K562 (cell line): ENCODE data around the gene PLTP. TPM values are rescaled to one million over a fixed set of nuclear protein-coding genes. Genes with fewer than 3 reads are reported as not detected.

ENCODE experiments used
- BCOR ChIP-seq: fragments of 450-650 bp; IDR thresholded peaks from 2 replicates; pipeline ENCODE4 v1.6.1; 2016
- C11orf30 ChIP-seq: fragments of 450-650 bp; IDR thresholded peaks from 2 replicates; pipeline ENCODE4 v1.6.1; 2016; ENCODE audit warnings: low read depth, mild to moderate bottlenecking
- CHD2 ChIP-seq: IDR thresholded peaks from 2 replicates; pipeline ENCODE4 v1.6.1; 2011; ENCODE audit warnings: low read depth, low read length
- GATAD2A ChIP-seq: fragments of 450-650 bp; IDR thresholded peaks from 2 replicates; pipeline ENCODE4 v1.6.1; 2017
- GTF2B ChIP-seq: IDR thresholded peaks from 2 replicates; pipeline ENCODE4 v1.6.1; 2011; ENCODE audit not compliant: insufficient read length; ENCODE audit errors: extremely low read depth
- KAT7 ChIP-seq: sonication (generic); formaldehyde crosslinking; IDR thresholded peaks from 2 replicates; pipeline ENCODE4 v1.8.0; 2022; ENCODE audit warnings: missing genetic modification reagents, mild to moderate bottlenecking, borderline replicate concordance
- MLLT1 ChIP-seq, 2 experiments: fragments of 450-650 bp; IDR thresholded peaks; 2 replicates each; pipeline ENCODE4 v1.6.1; 2016
- MTA1 ChIP-seq: fragments of 450-650 bp; IDR thresholded peaks from 2 replicates; pipeline ENCODE4 v1.6.1; 2017; ENCODE audit warnings: borderline replicate concordance
- MYC ChIP-seq, 2 experiments: fragments of 250-450 bp in 1 of 2; sonication (Bioruptor Pico) in 1 of 2; IDR thresholded peaks; 2 replicates each; pipeline versions ENCODE4 v1.5.1 to v1.6.1; 2012 to 2021; ENCODE audit warnings: low read depth in 2 of 2, borderline replicate concordance in 1 of 2, improper control_type of control experiment in 1 of 2, low read length in 1 of 2, mild to moderate bottlenecking in 1 of 2, moderate library complexity in 1 of 2
- NFYB ChIP-seq: IDR thresholded peaks from 2 replicates; pipeline ENCODE4 v1.6.1; 2011; ENCODE audit warnings: mild to moderate bottlenecking, moderate library complexity; ENCODE audit not compliant: insufficient read length; ENCODE audit errors: extremely low read depth
- POLR2AphosphoS5 ChIP-seq: IDR thresholded peaks from 2 replicates; pipeline ENCODE4 v1.6.1; 2011; ENCODE audit warnings: mild to moderate bottlenecking, low read depth, low read length, moderate library complexity; ENCODE audit not compliant: control insufficient read depth, insufficient read depth
- POLR2B ChIP-seq: fragments of 450-650 bp; IDR thresholded peaks from 2 replicates; pipeline ENCODE4 v1.6.1; 2018; ENCODE audit warnings: low read depth; ENCODE audit not compliant: partially characterized antibody
- SIN3A ChIP-seq, 2 experiments: fragments of 150-350 bp in 1 of 2; IDR thresholded peaks; 2 replicates each; pipeline ENCODE4 v1.6.1; 2011 to 2016; ENCODE audit warnings: borderline replicate concordance in 2 of 2, low read depth in 2 of 2, low read length in 2 of 2, mild to moderate bottlenecking in 2 of 2, moderate library complexity in 2 of 2; ENCODE audit not compliant: control insufficient read depth in 1 of 2
- SMAD3 ChIP-seq: fragments of 450-650 bp; formaldehyde crosslinking; conservative IDR thresholded peaks from 2 replicates; pipeline ENCODE4 v1.4.0; 2020; ENCODE audit warnings: mild to moderate bottlenecking
- SRF ChIP-seq, 2 experiments: fragments of 250-450, 450-650 bp in 1 of 2; sonication (Bioruptor Pico) in 1 of 2; sonication (generic) in 1 of 2; formaldehyde crosslinking; IDR thresholded peaks; 2 replicates each; pipeline versions ENCODE4 v1.5.0 to v1.5.1; 2020 to 2022; ENCODE audit warnings: mild to moderate bottlenecking in 1 of 2, missing genetic modification reagents in 1 of 2
- TRIM24 ChIP-seq, 2 experiments: fragments of 450-650 bp; IDR thresholded peaks; 2 replicates each; pipeline ENCODE4 v1.6.1; 2016
- ZC3H8 ChIP-seq: fragments of 450-650 bp; IDR thresholded peaks from 2 replicates; pipeline ENCODE4 v1.6.1; 2017
- ZNF12 ChIP-seq: sonication (generic); formaldehyde crosslinking; IDR thresholded peaks from 2 replicates; pipeline ENCODE4 v1.4.0; 2020; ENCODE audit warnings: mild to moderate bottlenecking, missing genetic modification reagents
- ZNF589 ChIP-seq: fragments of 200-800 bp; sonication (Bioruptor generic); IDR thresholded peaks from 2 replicates; pipeline ENCODE4 v1.6.1; 2016; ENCODE audit warnings: low read depth, missing genetic modification characterization, missing compliant biosample characterization
- ZNF592 ChIP-seq: fragments of 450-650 bp; IDR thresholded peaks from 2 replicates; pipeline ENCODE4 v1.6.1; 2017; ENCODE audit warnings: antibody characterized with exemption, mild to moderate bottlenecking
- ZNF695 ChIP-seq: fragments of 450-650 bp; formaldehyde crosslinking; IDR thresholded peaks from 2 replicates; pipeline ENCODE4 v1.4.0; 2020; ENCODE audit warnings: mild to moderate bottlenecking, moderate library complexity
- polyA plus RNA-seq, 8 experiments: library from polyadenylated mRNA; depleted of rRNA in 4 of 8; stranded (reverse) in 5 of 8; unstranded in 3 of 8; fragments of >200 nt; fragmentation: Nextera tagmentation in 2 of 8; fragmentation: Illumina TruSeq in 1 of 8; extraction: Ambion mirVana in 2 of 8; extraction: Trizol in 1 of 8; gene quantifications; 2 replicates each; pipeline versions ENCODE4 v1.2.1 to v1.2.3, GENCODE V29; 2011 to 2014; ENCODE audit warnings: inconsistent platforms in 1 of 8, missing spikeins in 1 of 8
- total RNA-seq, 7 experiments: library from RNA; depleted of rRNA in 6 of 7; stranded (reverse); fragments of >200 nt in 6 of 7; fragmentation: Illumina TruSeq in 2 of 7; extraction: Trizol in 2 of 7; gene quantifications; 2 replicates each; pipeline versions ENCODE4 v1.2.1 to v1.2.3, GENCODE V29; 2011 to 2021; ENCODE audit warnings: low replicate concordance in 1 of 7

Gene PLTP
- total and polyA plus RNA-seq, 9 of the 15 experiments (the other 6 are each of a cell fraction or from before 2014, with no cell fraction given): 2.8 to 29.3 (median 17.6) TPM

- TF ChIP-seq SIN3A (IDR thresholded peaks at IDR 0.05; ENCODE audit: borderline replicate concordance in 2 of 2, control insufficient read depth in 1 of 2, low read depth in 2 of 2, low read length in 2 of 2) (0 out of 4 replicates have a peak, but pooled peaks have one; percentile 22 to 50), ZNF695 (CRISPR knock-in tag) (no peak), ZNF12 (CRISPR knock-in tag) (0 out of 2 replicates have a peak, but pooled peaks have one; percentile 58), MTA1 (0 out of 2 replicates have a peak, but pooled peaks have one; percentile 38), CHD2 (peak; percentile 91), SRF (CRISPR knock-in tag; IDR thresholded peaks at IDR 0.05) (peak in 1 of 2 experiments; percentile 56; a peak in 1 of 4 replicates), SMAD3 (CRISPR knock-in tag) (0 out of 2 replicates have a peak, but pooled peaks have one; percentile 28), TRIM24 (IDR thresholded peaks at IDR 0.05) (0 out of 4 replicates have a peak, but pooled peaks of 1 of the 2 experiments have one; percentile 19), ZC3H8 (no peak), BCOR (peak; percentile 93), MYC (IDR thresholded peaks at IDR 0.05; ENCODE audit: low read depth, low read length) (no peak), MYC (CRISPR knock-in tag; IDR thresholded peaks at IDR 0.05; ENCODE audit: borderline replicate concordance, low read depth) (peak; percentile 56; the same call in 1 of the 2 replicates), POLR2B (peak; percentile 95), POLR2AphosphoS5 (peak; percentile 85), GATAD2A (0 out of 2 replicates have a peak, but pooled peaks have one; percentile 24), ZNF592 (peak; percentile 22; the same call in 1 of the 2 replicates), MLLT1 (IDR thresholded peaks at IDR 0.05) (peak in 1 of 2 experiments; percentile 44; a peak in 1 of 4 replicates), C11orf30 (peak; percentile 68), NFYB (peak; percentile 92), KAT7 (CRISPR knock-in tag) (0 out of 2 replicates have a peak, but pooled peaks have one; percentile 55), GTF2B (peak; percentile 37), ZNF589 (CRISPR knock-in tag) (0 out of 2 replicates have a peak, but pooled peaks have one; percentile 38)
These were observed 30.8 kb downstream of the PLTP start, which contains the start of gene ZSWIM1 (continued) for GRCh38 chr20:45880988-45881788.
